KOPT-K1 (cell line): Measurements from ENCODE around the gene AMIGO3.

Experiments used
- H3K27ac ChIP-seq: fragments of 200-600 bp; sonication (generic); 2 replicates; pipeline ENCODE4 v1.5.1; 2016; ENCODE audit warnings: antibody characterized with exemption, mild to moderate bottlenecking, low read depth, low read length; ENCODE audit not compliant: poor library complexity, severe bottlenecking
- H3K36me3 ChIP-seq: fragments of 200-600 bp; sonication (generic); 2 replicates; pipeline ENCODE4 v1.5.1; 2017; ENCODE audit warnings: antibody characterized with exemption, mild to moderate bottlenecking, low read length, moderate library complexity; ENCODE audit not compliant: insufficient read depth
- H3K9me3 ChIP-seq: fragments of 200-600 bp; sonication (generic); 2 replicates; pipeline ENCODE4 v1.5.1; 2017; ENCODE audit warnings: antibody characterized with exemption, low read length, mild to moderate bottlenecking; ENCODE audit not compliant: insufficient read depth, poor library complexity, severe bottlenecking

AMIGO3 gene

GRCh38 chr3:49733551-49733950 lies 14.1 kb upstream of the AMIGO3 start:
- Histone ChIP-seq H3K27ac (no peak overlapping the region), H3K36me3 (peaks cover 86% of the 10 kb centered on the region), H3K9me3 (no peaks in the 10 kb centered on the region)

GRCh38 chr3:49732597-49732996 lies 13.1 kb upstream of the AMIGO3 start:
- no peak overlapping the region for H3K27ac ChIP-seq
- no peaks in the 10 kb centered on the region for H3K9me3 ChIP-seq
- peaks cover 86% of the 10 kb centered on the region for H3K36me3 ChIP-seq

GRCh38 chr3:49729966-49730609 lies 10.6 kb upstream of the AMIGO3 start:
- no peaks in the 10 kb centered on the region for H3K9me3 ChIP-seq
- no peak overlapping the region for H3K27ac ChIP-seq
- H3K36me3 ChIP-seq: peaks cover 89% of the 10 kb centered on the region

GRCh38 chr3:49727924-49728361 lies 8.5 kb upstream of the AMIGO3 start:
- Histone ChIP-seq H3K36me3 (peaks cover 72% of the 10 kb centered on the region), H3K9me3 (no peaks in the 10 kb centered on the region), H3K27ac (no peak overlapping the region)

- Histone ChIP-seq H3K9me3 (no peaks in the 10 kb centered on the region), H3K36me3 (peaks cover 72% of the 10 kb centered on the region), H3K27ac (no peak overlapping the region)
Observed at GRCh38 chr3:49727154-49727923, 7.9 kb upstream of the AMIGO3 start.

- H3K27ac ChIP-seq: no peak overlapping the region
- H3K36me3 ChIP-seq: peaks cover 72% of the 10 kb centered on the region
- H3K9me3 ChIP-seq: no peaks in the 10 kb centered on the region
Observed at GRCh38 chr3:49725906-49726681, 6.6 kb upstream of the AMIGO3 start.

GRCh38 chr3:49724586-49724985 lies 5.1 kb upstream of the AMIGO3 start:
- H3K9me3 ChIP-seq: no peaks in the 10 kb centered on the region
- H3K36me3 ChIP-seq: peaks cover 74% of the 10 kb centered on the region
- H3K27ac ChIP-seq: peak overlapping the region; percentile 79

- H3K36me3 ChIP-seq: peaks cover 79% of the 10 kb centered on the region
- no peaks in the 10 kb centered on the region for H3K9me3 ChIP-seq
- peak within 1 kb of the TSS; percentile 79 for H3K27ac ChIP-seq
Observed at GRCh38 chr3:49723628-49724551, 4.4 kb upstream of the AMIGO3 start, which contains the start of gene GMPPB. GMPPB (minus strand) TSS chr3:49723951; CDS start chr3:49723726, 225 bp downstream.

GRCh38 chr3:49723296-49723627 lies 3.8 kb upstream of the AMIGO3 start:
- H3K9me3 ChIP-seq: no peaks in the 10 kb centered on the region
- H3K36me3 ChIP-seq: peaks cover 80% of the 10 kb centered on the region
- peak overlapping the region; percentile 79 for H3K27ac ChIP-seq

- H3K36me3 ChIP-seq: peaks cover 80% of the 10 kb centered on the region
Observed at GRCh38 chr3:49722896-49723295, 3.4 kb upstream of the AMIGO3 start.

GRCh38 chr3:49721896-49722781 lies 2.7 kb upstream of the AMIGO3 start:
- H3K27ac ChIP-seq: no peak overlapping the region
- no peaks in the 10 kb centered on the region for H3K9me3 ChIP-seq
- peaks cover 80% of the 10 kb centered on the region for H3K36me3 ChIP-seq

More at GRCh38 chr3:49722896-49723295, 3.4 kb upstream of the AMIGO3 start:
- no peaks in the 10 kb centered on the region for H3K9me3 ChIP-seq
- H3K27ac ChIP-seq: peak overlapping the region; percentile 79

- peaks cover 80% of the 10 kb centered on the region for H3K36me3 ChIP-seq
- H3K9me3 ChIP-seq: no peaks in the 10 kb centered on the region
- no peak overlapping the region for H3K27ac ChIP-seq
Observed at GRCh38 chr3:49721596-49721895, 2.1 kb upstream of the AMIGO3 start.

GRCh38 chr3:49720855-49721595 lies 1.5 kb upstream of the AMIGO3 start:
- Histone ChIP-seq H3K9me3 (no peaks in the 10 kb centered on the region), H3K36me3 (peaks cover 80% of the 10 kb centered on the region), H3K27ac (no peak overlapping the region)
